ENCODE data around the gene TTC17.
"Not testable (repeated sequence)": the region's sequence is repeated elsewhere in the genome, so short reads cannot be mapped to it uniquely, and the experiment has no call there.

The TTC17 gene

GRCh38 chr11:43459246-43459645, 100.5 kb downstream of the TTC17 start:
- no peak for TF ChIP-seq CTCF (IDR thresholded peaks at IDR 0.05; ENCODE audit: low read depth, low read length)
- H3K4me1 ChIP-seq: no peaks in the 10 kb centered on the region
- no peaks in the 10 kb centered on the region for H3K9me3 ChIP-seq
- no peak for DNase-seq
- peaks cover 2% of the 10 kb centered on the region; the same call in 1 of the 2 replicates for H3K36me3 ChIP-seq
- H3K4me3 ChIP-seq (ENCODE audit: low read depth, low read length): no peak overlapping the region
- H3K27me3 ChIP-seq: no peaks in the 10 kb centered on the region

DNA sequence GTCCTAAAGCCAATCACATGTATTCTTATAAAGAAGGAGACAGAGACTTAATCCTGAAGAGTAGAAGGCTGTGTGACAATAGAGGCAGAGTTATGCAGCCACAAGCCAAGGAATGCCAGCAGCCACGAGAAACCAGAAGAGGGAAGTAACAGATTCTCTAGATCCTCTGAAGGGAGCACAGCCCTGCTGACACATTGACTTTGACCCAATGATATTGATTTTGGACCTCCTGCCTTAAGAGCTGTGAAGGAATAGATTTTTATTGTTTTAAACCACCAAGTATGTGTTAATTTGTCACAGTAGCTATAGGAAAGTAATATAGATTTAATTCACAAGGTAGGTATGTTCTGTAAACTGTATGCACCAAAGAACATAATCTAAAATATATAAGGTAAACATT, 103.6 kb downstream of the TTC17 start:
- Histone ChIP-seq H3K27me3 (no peaks in the 10 kb centered on the region), H3K9me3 (no peaks in the 10 kb centered on the region), H3K4me1 (no peaks in the 10 kb centered on the region), H3K4me3 (ENCODE audit: low read depth, low read length) (no peak overlapping the region), H3K36me3 (peaks cover 2% of the 10 kb centered on the region; the same call in 1 of the 2 replicates)
- TF ChIP-seq CTCF (IDR thresholded peaks at IDR 0.05; ENCODE audit: low read depth, low read length): no peak
- DNase-seq: no peak

DNA sequence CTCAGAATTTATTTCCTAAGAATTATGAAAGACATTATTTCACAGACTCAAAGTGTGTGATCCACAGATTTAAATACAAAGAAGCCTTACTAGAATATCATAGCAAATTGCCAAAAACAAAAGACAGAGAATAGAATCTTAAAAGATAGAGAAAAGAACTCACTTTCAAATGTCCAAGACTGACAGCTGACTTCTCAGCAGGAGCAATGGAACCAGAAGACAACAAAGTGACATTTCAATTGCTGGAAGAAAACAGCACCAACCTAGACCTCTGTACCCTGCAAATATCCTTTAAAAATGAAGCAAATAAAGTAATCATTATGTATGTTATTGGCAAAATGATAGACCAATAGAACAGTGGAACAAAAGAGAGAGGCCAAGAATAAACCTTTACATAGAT, 109.2 kb downstream of the TTC17 start:
- DNase-seq: no peak
- Histone ChIP-seq H3K36me3 (no peaks in the 10 kb centered on the region), H3K4me3 (ENCODE audit: low read depth, low read length) (no peak overlapping the region), H3K9me3 (no peaks in the 10 kb centered on the region), H3K4me1 (no peaks in the 10 kb centered on the region), H3K27me3 (no peaks in the 10 kb centered on the region)
- no peak for TF ChIP-seq CTCF (IDR thresholded peaks at IDR 0.05; ENCODE audit: low read depth, low read length)

- not testable (repeated sequence) for H3K27me3 ChIP-seq; H3K4me3 ChIP-seq (ENCODE audit: low read depth, low read length); DNase-seq; H3K9me3 ChIP-seq; H3K36me3 ChIP-seq; H3K4me1 ChIP-seq
Observed at GRCh38 chr11:43477491-43477890, 118.8 kb downstream of the TTC17 start.

DNA sequence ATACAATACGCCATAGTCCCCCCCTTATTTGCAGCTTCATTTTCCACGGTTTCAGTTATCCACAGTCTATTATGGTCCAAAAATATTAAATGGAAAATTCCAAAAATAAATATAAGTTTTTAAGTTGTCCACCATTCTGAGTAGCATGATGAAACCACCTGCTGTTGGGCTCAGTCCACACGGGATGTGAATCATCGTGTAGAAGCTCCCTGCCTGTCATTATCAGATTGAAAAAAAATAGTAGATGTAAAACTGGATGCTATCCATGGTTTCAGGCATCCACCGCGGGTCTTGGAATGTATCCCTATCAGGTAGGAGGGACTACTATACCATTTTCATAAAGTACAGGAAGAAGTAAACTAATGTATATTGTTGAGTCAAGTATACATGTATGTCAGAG, 127.4 kb downstream of the TTC17 start:
- no peaks in the 10 kb centered on the region for H3K36me3 ChIP-seq
- H3K9me3 ChIP-seq: no peaks in the 10 kb centered on the region
- no peak overlapping the region for H3K4me3 ChIP-seq (ENCODE audit: low read depth, low read length)
- no peaks in the 10 kb centered on the region for H3K4me1 ChIP-seq
- no peak for DNase-seq
- no peaks in the 10 kb centered on the region for H3K27me3 ChIP-seq
- no peak for TF ChIP-seq CTCF (IDR thresholded peaks at IDR 0.05; ENCODE audit: low read depth, low read length)

DNA sequence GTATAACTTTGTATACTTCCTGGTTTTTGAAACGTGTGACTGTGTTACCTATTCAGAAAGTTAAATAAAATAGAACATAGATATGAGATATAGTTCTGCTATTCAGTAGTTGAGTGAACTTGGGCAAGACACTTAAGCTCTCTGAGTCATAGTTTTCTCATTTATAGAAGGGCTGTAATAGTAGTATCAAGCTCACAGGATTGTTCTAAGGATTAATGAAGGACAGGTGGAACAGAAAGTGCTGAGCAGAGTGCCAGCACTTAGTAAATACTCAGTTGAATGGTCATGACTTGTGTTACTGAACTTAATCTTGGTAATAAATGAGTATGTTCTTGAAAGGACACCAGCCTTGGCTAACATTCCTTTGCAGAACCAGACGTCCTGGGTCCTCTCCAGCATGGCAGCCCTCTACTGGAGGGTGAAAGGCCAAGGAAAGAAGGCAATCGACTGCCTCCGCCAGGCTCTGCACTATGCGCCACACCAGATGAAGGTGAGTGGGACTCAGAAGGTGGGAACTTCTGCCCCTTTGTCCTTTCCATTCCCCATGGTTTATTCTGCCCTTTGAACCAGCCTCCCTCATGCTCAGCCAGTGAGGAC, 131.2 kb downstream of the TTC17 start:
- no peaks in the 10 kb centered on the region for H3K27me3 ChIP-seq
- no peak for TF ChIP-seq CTCF (IDR thresholded peaks at IDR 0.05; ENCODE audit: low read depth, low read length)
- no peak for DNase-seq
- no peaks in the 10 kb centered on the region for H3K36me3 ChIP-seq
- H3K4me1 ChIP-seq: no peaks in the 10 kb centered on the region
- no peaks in the 10 kb centered on the region for H3K9me3 ChIP-seq
- no peak overlapping the region for H3K4me3 ChIP-seq (ENCODE audit: low read depth, low read length)

GRCh38 chr11:43492701-43493100, 134.0 kb downstream of the TTC17 start:
- Histone ChIP-seq H3K27me3 (no peaks in the 10 kb centered on the region), H3K36me3 (no peaks in the 10 kb centered on the region), H3K4me1 (no peaks in the 10 kb centered on the region), H3K4me3 (ENCODE audit: low read depth, low read length) (no peak overlapping the region), H3K9me3 (no peaks in the 10 kb centered on the region)
- no peak for TF ChIP-seq CTCF (IDR thresholded peaks at IDR 0.05; ENCODE audit: low read depth, low read length)
- no peak for DNase-seq

All from BE2C (cell line).